Left ventricle myocardium inferior (tissue), 1 donor: ENCODE results near the gene ACTL6B. TPM values are rescaled to one million over a fixed set of nuclear protein-coding genes. Genes with fewer than 3 reads are reported as not detected.

ENCODE experiments used
- DNase-seq: peaks from one replicate; pipeline ENCODE4 v3.0.0-alpha.2; 2020
- H3K27ac ChIP-seq: fragments of 200-600 bp; replicated peaks from 2 replicates; pipeline ENCODE4 v1.8.0; 2021
- H3K27me3 ChIP-seq: fragments of 200-600 bp; 2 replicates; pipeline ENCODE4 v1.8.0; 2021; ENCODE audit warnings: low read depth
- H3K36me3 ChIP-seq: fragments of 200-600 bp; 2 replicates; pipeline ENCODE4 v1.8.0; 2021
- H3K4me1 ChIP-seq: fragments of 200-600 bp; 2 replicates; pipeline ENCODE4 v1.8.0; 2021
- H3K4me3 ChIP-seq: fragments of 200-600 bp; 2 replicates; pipeline ENCODE4 v1.8.0; 2021; ENCODE audit warnings: mild to moderate bottlenecking, moderate library complexity
- H3K9me3 ChIP-seq: fragments of 200-600 bp; replicated peaks from 2 replicates; pipeline ENCODE4 v1.8.0; 2021
- CTCF ChIP-seq: fragments of 200-600 bp; IDR thresholded peaks from 2 replicates; pipeline ENCODE4 v1.8.0; 2021; ENCODE audit warnings: antibody characterized with exemption, mild to moderate bottlenecking, borderline replicate concordance
- intact Hi-C: fragments of 100-400 bp; cut with micrococcal nuclease; formaldehyde crosslinking; loops from one replicate; pipeline ENCODE4 v1.11.0; 2022
- total RNA-seq: library from RNA; stranded (reverse); fragmentation: NEBNext Ultra II Directional; extraction: Animal tissue kit (Norgen Biotek cat#: 25700); gene quantifications from one replicate; pipeline ENCODE4 v1.2.1, GENCODE V29; 2021
- donor health status: DM: no; HTN: yes; CAD: no; lungs with severe emphysema.

ACTL6B gene
- total RNA-seq, 1 donor from 2014 or later: not detected

GRCh38 chr7:100600730-100601038 is 55.6 kb downstream of the ACTL6B start:
- no peak for TF ChIP-seq CTCF
- DNase-seq: no peak
- H3K36me3 ChIP-seq: no peaks in the 10 kb centered on the region

GRCh38 chr7:100599911-100600729 is 56.1 kb downstream of the ACTL6B start:
- Histone ChIP-seq H3K9me3 (no peaks in the 10 kb centered on the region), H3K4me1 (peaks cover 25% of the 10 kb centered on the region), H3K36me3 (no peaks in the 10 kb centered on the region), H3K27ac (no peak overlapping the region), H3K4me3 (no peak overlapping the region), H3K27me3 (no peaks in the 10 kb centered on the region)
- no peak for TF ChIP-seq CTCF
- no peak for DNase-seq
- intact Hi-C loops: no loop called here

More at GRCh38 chr7:100600730-100601038, 55.6 kb downstream of the ACTL6B start:
- Histone ChIP-seq H3K9me3 (no peaks in the 10 kb centered on the region), H3K27me3 (no peaks in the 10 kb centered on the region), H3K4me3 (no peak overlapping the region), H3K4me1 (peaks cover 30% of the 10 kb centered on the region), H3K27ac (no peak overlapping the region)
- intact Hi-C loops: no loop called here

- Histone ChIP-seq H3K27ac (no peak overlapping the region), H3K27me3 (no peaks in the 10 kb centered on the region), H3K4me1 (peaks cover 9% of the 10 kb centered on the region), H3K9me3 (no peaks in the 10 kb centered on the region), H3K36me3 (no peaks in the 10 kb centered on the region), H3K4me3 (no peak overlapping the region)
- DNase-seq: no peak
- intact Hi-C loops: no loop called here
- no peak for TF ChIP-seq CTCF
Observed at GRCh38 chr7:100598425-100598824, 57.8 kb downstream of the ACTL6B start.

- H3K36me3 ChIP-seq: no peaks in the 10 kb centered on the region
Observed at GRCh38 chr7:100595188-100595587, 61.1 kb downstream of the ACTL6B start.

More at GRCh38 chr7:100595188-100595587, 61.1 kb downstream of the ACTL6B start:
- Histone ChIP-seq H3K4me3 (no peak overlapping the region), H3K27me3 (no peaks in the 10 kb centered on the region), H3K27ac (no peak overlapping the region), H3K4me1 (peaks cover 6% of the 10 kb centered on the region), H3K9me3 (no peaks in the 10 kb centered on the region)
- TF ChIP-seq CTCF: no peak
- no peak for DNase-seq
- intact Hi-C loops: no loop called here

Other genes with a start within 250 kb of the ACTL6B start
- 4.6 TPM for gene ZCWPW1, start 227.7 kb downstream of the ACTL6B start, total RNA-seq
- 23.6 TPM for gene MEPCE, start 226.6 kb downstream of the ACTL6B start, total RNA-seq
- gene PPP1R35, start 220.0 kb downstream of the ACTL6B start, total RNA-seq: 10.8 TPM
- 0.88 TPM for gene SPACDR, start 192.2 kb downstream of the ACTL6B start, total RNA-seq
- 47.5 TPM for gene TSC22D4, start 177.2 kb downstream of the ACTL6B start, total RNA-seq
- 0.38 TPM for gene NYAP1, start 172.5 kb downstream of the ACTL6B start, total RNA-seq
- 26.6 TPM for gene AGFG2, start 117.2 kb downstream of the ACTL6B start, total RNA-seq
- gene SAP25, start 82.5 kb downstream of the ACTL6B start, total RNA-seq: 1.1 TPM
- 26.6 TPM for gene LRCH4, start 70.3 kb downstream of the ACTL6B start, total RNA-seq
- gene FBXO24, start 70.1 kb downstream of the ACTL6B start, total RNA-seq: 0.25 TPM
- gene PCOLCE, start 54.1 kb downstream of the ACTL6B start, total RNA-seq: 40.8 TPM
- gene MOSPD3, start 43.9 kb downstream of the ACTL6B start, total RNA-seq: 10.2 TPM
- gene TFR2, start 14.9 kb downstream of the ACTL6B start, total RNA-seq: 0.25 TPM
- 98.3 TPM for gene GNB2, start 17.3 kb upstream of the ACTL6B start, total RNA-seq
- gene GIGYF1, start 37.8 kb upstream of the ACTL6B start, total RNA-seq: 24.5 TPM
- gene POP7, start 49.7 kb upstream of the ACTL6B start, total RNA-seq: 30.6 TPM
- gene EPO, start 64.0 kb upstream of the ACTL6B start, total RNA-seq: not detected
- not detected for gene ZAN, start 77.1 kb upstream of the ACTL6B start, total RNA-seq
- gene EPHB4, start 171.1 kb upstream of the ACTL6B start, total RNA-seq: 20.3 TPM
- gene SLC12A9, start 196.3 kb upstream of the ACTL6B start, total RNA-seq: 10.9 TPM
- 11.7 TPM for gene TRIP6, start 210.9 kb upstream of the ACTL6B start, total RNA-seq
- gene SRRT, start 218.7 kb upstream of the ACTL6B start, total RNA-seq: 51.3 TPM
- 2.4 TPM for gene UFSP1, start 233.3 kb upstream of the ACTL6B start, total RNA-seq
- gene ACHE, start 239.4 kb upstream of the ACTL6B start, total RNA-seq: 0.49 TPM